Measurements from ENCODE around the gene FN1. TPM values are rescaled to one million over a fixed set of nuclear protein-coding genes. Genes with fewer than 3 reads are reported as not detected.

The FN1 gene
- total and polyA plus RNA-seq, 2 of the 8 experiments (the other 6 are each of a cell fraction or from before 2014, with no cell fraction given): 42.9 to 109 TPM

DNA sequence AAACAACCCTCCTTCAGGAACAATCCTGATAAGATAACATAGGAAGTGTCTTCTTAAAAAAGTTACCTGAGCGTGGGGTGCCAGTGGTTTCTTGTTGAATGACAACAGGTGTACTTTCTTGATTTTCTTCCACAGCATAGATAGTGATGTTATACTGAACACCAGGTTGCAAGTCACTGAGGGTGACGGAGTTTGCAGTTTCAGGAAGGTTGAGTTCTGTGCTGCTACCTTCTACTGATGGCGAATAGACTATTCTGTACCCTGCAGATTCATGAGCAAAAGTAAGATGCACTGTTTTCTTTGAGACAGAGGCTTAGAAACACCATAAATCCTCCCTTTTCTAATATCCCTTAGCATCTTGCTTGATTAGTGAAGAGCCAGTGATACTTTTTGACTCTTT lies 28.8 kb downstream of the FN1 start:
- no peak overlapping the region for H4K91ac ChIP-seq (replicated peaks; ENCODE audit: insufficient read length, low read length)
- POLR2A ChIA-PET (ENCODE audit: partially characterized antibody): no interaction called here
- H3K27me3 ChIP-seq (replicated peaks in 1 of 4; ENCODE audit: control insufficient read depth in 3 of 4, extremely low read depth in 1 of 4, insufficient read depth in 3 of 4, low read length in 3 of 4): no peaks in the 10 kb centered on the region
- 93% methylated on average over 3 of the region's 3 CpGs; no CpG with 5 or more reads in 1 of the 2 experiments for WGBS, 2 experiments (ENCODE audit: extremely low coverage in 1 of 2, insufficient coverage in 1 of 2, insufficient read length in 1 of 2, insufficient replicate concordance in 2 of 2, low coverage in 1 of 2, low lambda C conversion rate in 2 of 2, missing lambda C conversion rate in 1 of 2)
- DNase-seq (ENCODE audit: low read depth in 1 of 2, low spot score in 2 of 2) (no peak), FAIRE-seq (no peak)
- H3K79me1 ChIP-seq (ENCODE audit: low read depth, low read length): no peaks in the 10 kb centered on the region
- no peak overlapping the region for H3K56ac ChIP-seq (replicated peaks; ENCODE audit: insufficient read length, low read depth, low read length)
- H3K18ac ChIP-seq (ENCODE audit: extremely low read depth, low read length): no peak overlapping the region
- H3K27ac ChIP-seq (ENCODE audit: low read depth, low read length): no peak overlapping the region
- no peak overlapping the region for H2AK5ac ChIP-seq (ENCODE audit: low read depth, low read length)
- no peak overlapping the region for H2BK5ac ChIP-seq (ENCODE audit: low read depth, low read length)
- no peaks in the 10 kb centered on the region for H3K23me2 ChIP-seq (ENCODE audit: low read depth, low read length)
- no peak overlapping the region for H3K4ac ChIP-seq (replicated peaks; ENCODE audit: insufficient read length, low read depth, low read length)
- no peak overlapping the region for H2AFZ ChIP-seq (ENCODE audit: low read length)
- no peaks in the 10 kb centered on the region for H3K79me2 ChIP-seq (ENCODE audit: control insufficient read depth in 1 of 2, insufficient read depth in 2 of 2, low read length in 2 of 2)
- no peak overlapping the region for H3K4me2 ChIP-seq (ENCODE audit: insufficient read depth in 1 of 2, low read depth in 2 of 2, low read length in 2 of 2)
- H3K4me1 ChIP-seq (replicated peaks in 1 of 4; ENCODE audit: control insufficient read depth in 3 of 4, insufficient read depth in 4 of 4, low read length in 3 of 4): no peaks in the 10 kb centered on the region
- H4K20me1 ChIP-seq (replicated peaks in 1 of 2; ENCODE audit: control insufficient read depth in 1 of 2, insufficient read depth in 2 of 2, low read length in 2 of 2): no peaks in the 10 kb centered on the region
- peaks cover 0 to 32% (median 3%) of the 10 kb centered on the region in 4 experiments; a peak in 4 of 8 replicates for H3K36me3 ChIP-seq (ENCODE audit: control insufficient read depth in 2 of 4, insufficient read depth in 4 of 4, low read length in 3 of 4)
- no peak overlapping the region for H4K5ac ChIP-seq (ENCODE audit: insufficient read length, low read depth, low read length)
- no peak overlapping the region for H2BK120ac ChIP-seq (replicated peaks; ENCODE audit: low read depth, low read length)
- H2BK12ac ChIP-seq (ENCODE audit: low read depth, low read length): no peak overlapping the region
- no peak overlapping the region for H3K4me3 ChIP-seq (ENCODE audit: extremely low read depth in 1 of 4, insufficient read depth in 2 of 4, low read depth in 3 of 4, low read length in 4 of 4)
- TF ChIP-seq ASH2L (IDR thresholded peaks at IDR 0.05; ENCODE audit: low read length) (no peak), ZNF274 (IDR thresholded peaks at IDR 0.05; ENCODE audit: borderline replicate concordance, extremely low read depth, low read length) (no peak), POLR2A (IDR thresholded peaks at IDR 0.05; ENCODE audit: control extremely low read depth in 1 of 2, low read depth in 2 of 2, low read length in 2 of 2) (no peak), BACH1 (IDR thresholded peaks at IDR 0.05; ENCODE audit: low read length) (no peak), RBBP5 (IDR thresholded peaks at IDR 0.05; ENCODE audit: borderline replicate concordance, low read depth, low read length) (no peak), YY1 (IDR thresholded peaks at IDR 0.05; ENCODE audit: low read depth, low read length) (no peak), BRCA1 (IDR thresholded peaks at IDR 0.05; ENCODE audit: low read depth, low read length) (no peak), PHF8 (conservative IDR thresholded peaks at IDR 0.05; ENCODE audit: low read depth, low read length) (no peak), CTBP2 (IDR thresholded peaks at IDR 0.05; ENCODE audit: borderline replicate concordance, insufficient read depth, insufficient read length, low read length) (no peak), RFX5 (IDR thresholded peaks at IDR 0.05; ENCODE audit: borderline replicate concordance, low read depth, low read length) (no peak)
- TF ChIP-seq, protein P1, sequence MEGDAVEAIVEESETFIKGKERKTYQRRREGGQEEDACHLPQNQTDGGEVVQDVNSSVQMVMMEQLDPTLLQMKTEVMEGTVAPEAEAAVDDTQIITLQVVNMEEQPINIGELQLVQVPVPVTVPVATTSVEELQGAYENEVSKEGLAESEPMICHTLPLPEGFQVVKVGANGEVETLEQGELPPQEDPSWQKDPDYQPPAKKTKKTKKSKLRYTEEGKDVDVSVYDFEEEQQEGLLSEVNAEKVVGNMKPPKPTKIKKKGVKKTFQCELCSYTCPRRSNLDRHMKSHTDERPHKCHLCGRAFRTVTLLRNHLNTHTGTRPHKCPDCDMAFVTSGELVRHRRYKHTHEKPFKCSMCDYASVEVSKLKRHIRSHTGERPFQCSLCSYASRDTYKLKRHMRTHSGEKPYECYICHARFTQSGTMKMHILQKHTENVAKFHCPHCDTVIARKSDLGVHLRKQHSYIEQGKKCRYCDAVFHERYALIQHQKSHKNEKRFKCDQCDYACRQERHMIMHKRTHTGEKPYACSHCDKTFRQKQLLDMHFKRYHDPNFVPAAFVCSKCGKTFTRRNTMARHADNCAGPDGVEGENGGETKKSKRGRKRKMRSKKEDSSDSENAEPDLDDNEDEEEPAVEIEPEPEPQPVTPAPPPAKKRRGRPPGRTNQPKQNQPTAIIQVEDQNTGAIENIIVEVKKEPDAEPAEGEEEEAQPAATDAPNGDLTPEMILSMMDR (IDR thresholded peaks at IDR 0.05; ENCODE audit: control extremely low read depth in 1 of 3, insufficient read depth in 1 of 3, low read depth in 1 of 3, low read length in 3 of 3): no peak
- no peak overlapping the region for H3K23ac ChIP-seq (ENCODE audit: insufficient read length)
- no peak overlapping the region for H2BK20ac ChIP-seq (ENCODE audit: low read length)
- H3K14ac ChIP-seq (ENCODE audit: insufficient read length): no peak overlapping the region
- H3K9me3 ChIP-seq (ENCODE audit: insufficient read depth in 2 of 2, low read depth in 1 of 2, low read length in 1 of 2): no peaks in the 10 kb centered on the region
- H3K9ac ChIP-seq (replicated peaks in 1 of 4; ENCODE audit: extremely low read depth in 1 of 4, low read depth in 3 of 4, low read length in 3 of 4): no peak overlapping the region
- H4K8ac ChIP-seq (ENCODE audit: extremely low read depth, insufficient read depth, low read length): no peak overlapping the region
- no peak overlapping the region for H2BK15ac ChIP-seq (ENCODE audit: low read length)
- CTCF ChIA-PET (ENCODE audit: partially characterized antibody): no interaction called here
